Hepatocyte (in vitro differentiated cells): ENCODE results near the gene KATNB1. TPM values are rescaled to one million over a fixed set of nuclear protein-coding genes. Genes with fewer than 3 reads are reported as not detected.

Experiments used
- DNase-seq: peaks from one replicate; pipeline ENCODE4 v3.0.0-alpha.2; 2016; ENCODE audit warnings: low spot score
- H2AFZ ChIP-seq: fragments of 200-600 bp; sonication (generic); 2 replicates; pipeline ENCODE4 v1.6.0; 2016; ENCODE audit warnings: antibody characterized with exemption, mild to moderate bottlenecking
- H3K27ac ChIP-seq: fragments of 200-600 bp; sonication (generic); 2 replicates; pipeline ENCODE4 v1.5.1; 2016; ENCODE audit warnings: mild to moderate bottlenecking
- H3K27me3 ChIP-seq: fragments of 200-600 bp; sonication (generic); 2 replicates; pipeline ENCODE4 v1.6.1; 2016
- H3K36me3 ChIP-seq: fragments of 200-600 bp; sonication (generic); replicated peaks from 2 replicates; pipeline ENCODE4 v1.5.1; 2016; ENCODE audit warnings: low read depth; ENCODE audit not compliant: insufficient read depth
- H3K4me1 ChIP-seq: fragments of 200-600 bp; sonication (generic); 2 replicates; pipeline ENCODE4 v1.5.1; 2016; ENCODE audit warnings: mild to moderate bottlenecking, moderate library complexity; ENCODE audit not compliant: insufficient read depth
- H3K4me2 ChIP-seq: fragments of 200-600 bp; sonication (generic); 2 replicates; pipeline ENCODE4 v1.6.0; 2016
- H3K4me3 ChIP-seq: fragments of 200-600 bp; sonication (generic); 2 replicates; pipeline ENCODE4 v1.5.1; 2016; ENCODE audit warnings: mild to moderate bottlenecking
- H3K79me2 ChIP-seq: fragments of 200-600 bp; sonication (generic); 2 replicates; pipeline ENCODE4 v1.6.0; 2017; ENCODE audit warnings: mild to moderate bottlenecking
- H3K9me2 ChIP-seq: fragments of 200-600 bp; sonication (generic); replicated peaks from 2 replicates; pipeline ENCODE4 v1.6.0; 2017; ENCODE audit warnings: mild to moderate bottlenecking; ENCODE audit not compliant: insufficient read depth
- H3K9me3 ChIP-seq: fragments of 200-600 bp; sonication (generic); 2 replicates; pipeline ENCODE4 v1.5.1; 2016; ENCODE audit warnings: low read depth, mild to moderate bottlenecking
- H4K20me1 ChIP-seq: fragments of 200-600 bp; sonication (generic); 2 replicates; pipeline ENCODE4 v1.6.0; 2016; ENCODE audit warnings: mild to moderate bottlenecking; ENCODE audit not compliant: insufficient read depth, poor library complexity, severe bottlenecking
- EZH2 ChIP-seq: fragments of 200-600 bp; sonication (generic); IDR thresholded peaks from 2 replicates; pipeline ENCODE4 v1.6.1; 2016; ENCODE audit warnings: antibody characterized with exemption, mild to moderate bottlenecking, borderline replicate concordance
- EZH2phosphoT487 ChIP-seq: fragments of 200-600 bp; sonication (generic); IDR thresholded peaks from one replicate; pipeline ENCODE4 v1.6.1; 2018; ENCODE audit warnings: antibody characterized with exemption, mild to moderate bottlenecking, low read depth, moderate library complexity; ENCODE audit not compliant: unreplicated experiment, severe bottlenecking
- whole genome bisulfite sequencing: methylation state at CpG from one replicate; pipeline ENCODE4 v1.1.6; 2016; ENCODE audit warnings: low lambda C conversion rate; ENCODE audit errors: missing lambda C conversion rate; 5-methylcytosine and 5-hydroxymethylcytosine counted together
- polyA plus RNA-seq: library from polyadenylated mRNA; unstranded; fragments of >200 nt; fragmentation: Nextera tagmentation; extraction: Ambion mirVana; gene quantifications from 2 replicates; pipeline ENCODE4 v1.2.1, GENCODE V29; 2016
- total RNA-seq: library from RNA; depleted of rRNA; stranded (reverse); fragments of >200 nt; gene quantifications from 2 replicates; pipeline ENCODE4 v1.2.3, GENCODE V29; 2014
- TF ChIP-seq, protein P1 (sequence below): fragments of 200-600 bp; sonication (generic); IDR thresholded peaks from 2 replicates; pipeline ENCODE4 v1.5.1; 2016; ENCODE audit warnings: antibody characterized with exemption, mild to moderate bottlenecking; ENCODE audit not compliant: poor library complexity

KATNB1 gene
- total and polyA plus RNA-seq, 2 experiments from 2014 or later, result 12.3 to 15.3 TPM

- no peak overlapping the region for H2AFZ ChIP-seq
- WGBS, result 88% methylated on average over 7 of the region's 7 CpGs
- no peaks in the 10 kb centered on the region for H3K79me2 ChIP-seq
- no peak overlapping the region for H3K4me2 ChIP-seq
- no peaks in the 10 kb centered on the region for H3K27me3 ChIP-seq
- TF ChIP-seq EZH2, result no peak
- no peak for TF ChIP-seq EZH2phosphoT487
- TF ChIP-seq, protein P1, sequence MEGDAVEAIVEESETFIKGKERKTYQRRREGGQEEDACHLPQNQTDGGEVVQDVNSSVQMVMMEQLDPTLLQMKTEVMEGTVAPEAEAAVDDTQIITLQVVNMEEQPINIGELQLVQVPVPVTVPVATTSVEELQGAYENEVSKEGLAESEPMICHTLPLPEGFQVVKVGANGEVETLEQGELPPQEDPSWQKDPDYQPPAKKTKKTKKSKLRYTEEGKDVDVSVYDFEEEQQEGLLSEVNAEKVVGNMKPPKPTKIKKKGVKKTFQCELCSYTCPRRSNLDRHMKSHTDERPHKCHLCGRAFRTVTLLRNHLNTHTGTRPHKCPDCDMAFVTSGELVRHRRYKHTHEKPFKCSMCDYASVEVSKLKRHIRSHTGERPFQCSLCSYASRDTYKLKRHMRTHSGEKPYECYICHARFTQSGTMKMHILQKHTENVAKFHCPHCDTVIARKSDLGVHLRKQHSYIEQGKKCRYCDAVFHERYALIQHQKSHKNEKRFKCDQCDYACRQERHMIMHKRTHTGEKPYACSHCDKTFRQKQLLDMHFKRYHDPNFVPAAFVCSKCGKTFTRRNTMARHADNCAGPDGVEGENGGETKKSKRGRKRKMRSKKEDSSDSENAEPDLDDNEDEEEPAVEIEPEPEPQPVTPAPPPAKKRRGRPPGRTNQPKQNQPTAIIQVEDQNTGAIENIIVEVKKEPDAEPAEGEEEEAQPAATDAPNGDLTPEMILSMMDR, result no peak
- DNase-seq, result no peak
- peak overlapping the region; percentile 72 for H3K27ac ChIP-seq
- no peak overlapping the region for H3K4me3 ChIP-seq
- H4K20me1 ChIP-seq, result no peaks in the 10 kb centered on the region
- peaks cover 28% of the 10 kb centered on the region for H3K4me1 ChIP-seq
- no peaks in the 10 kb centered on the region for H3K9me2 ChIP-seq
- no peaks in the 10 kb centered on the region for H3K36me3 ChIP-seq
- H3K9me3 ChIP-seq, result no peaks in the 10 kb centered on the region
Measured at GRCh38 chr16:57699899-57700298, 35.7 kb upstream of the KATNB1 start.

DNA sequence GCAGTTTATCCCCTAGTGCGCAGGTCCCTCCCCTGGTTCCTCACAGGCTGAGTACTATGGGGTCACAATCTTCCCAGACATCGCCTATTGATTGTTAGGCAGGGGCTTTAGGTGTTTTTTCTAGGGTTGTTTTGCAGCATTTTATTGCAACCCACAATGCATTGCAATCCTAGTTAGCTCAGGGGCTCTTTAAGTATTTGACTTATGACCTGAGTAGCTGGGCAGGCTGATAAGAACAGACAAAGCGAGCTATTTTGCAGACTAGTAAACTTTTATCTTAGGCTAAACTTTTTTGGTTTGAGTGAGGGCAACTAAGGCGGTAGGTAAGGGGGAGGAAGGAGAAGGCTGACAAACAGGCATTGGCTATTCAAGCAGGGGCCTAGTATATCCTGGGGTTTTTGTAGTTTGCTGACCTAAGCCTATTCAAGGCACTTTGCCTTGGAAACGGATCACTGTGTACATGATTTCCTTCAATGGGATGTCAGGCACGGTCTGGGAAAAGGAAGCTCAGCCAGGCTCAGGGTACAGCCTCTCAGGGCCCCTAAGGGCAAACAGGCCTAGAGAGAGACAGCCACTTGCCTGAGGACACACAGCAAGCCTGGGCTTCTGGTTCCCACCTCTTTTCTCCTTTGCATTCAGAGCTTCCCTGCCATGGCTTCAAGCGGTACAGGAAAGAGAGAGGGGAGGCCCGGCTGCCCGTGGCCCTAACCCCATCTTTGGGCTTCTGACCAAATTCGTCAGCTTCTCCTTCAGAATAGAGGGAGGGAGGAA, 34.6 kb upstream of the KATNB1 start:
- H4K20me1 ChIP-seq, result no peaks in the 10 kb centered on the region
- H3K27ac ChIP-seq, result peak overlapping the region; percentile 72
- peak; percentile 51 for DNase-seq
- H3K4me2 ChIP-seq, result peak overlapping the region; percentile 9
- WGBS, result 41% methylated on average over 10 of the region's 10 CpGs
- no peak overlapping the region for H3K4me3 ChIP-seq
- no peaks in the 10 kb centered on the region for H3K36me3 ChIP-seq
- H3K79me2 ChIP-seq, result no peaks in the 10 kb centered on the region
- peaks cover 29% of the 10 kb centered on the region for H3K4me1 ChIP-seq
- no peaks in the 10 kb centered on the region for H3K9me2 ChIP-seq
- H3K9me3 ChIP-seq, result no peaks in the 10 kb centered on the region
- no peak overlapping the region for H2AFZ ChIP-seq
- H3K27me3 ChIP-seq, result no peaks in the 10 kb centered on the region
- TF ChIP-seq, protein P1, result no peak
- TF ChIP-seq EZH2phosphoT487 (no peak), EZH2 (no peak)

- no peak overlapping the region for H3K4me2 ChIP-seq
- whole genome bisulfite sequencing, result 79% methylated on average over 23 of the region's 23 CpGs
Measured at GRCh38 chr16:57701759-57702371, 33.7 kb upstream of the KATNB1 start.

More at GRCh38 chr16:57701759-57702371, 33.7 kb upstream of the KATNB1 start:
- TF ChIP-seq, protein P1, result no peak
- TF ChIP-seq EZH2phosphoT487, result no peak
- no peak for TF ChIP-seq EZH2
- Histone ChIP-seq H3K27ac (peak overlapping the region; percentile 72), H4K20me1 (no peaks in the 10 kb centered on the region), H3K4me3 (no peak overlapping the region), H3K36me3 (no peaks in the 10 kb centered on the region), H3K9me2 (no peaks in the 10 kb centered on the region), H3K79me2 (no peaks in the 10 kb centered on the region), H3K9me3 (no peaks in the 10 kb centered on the region), H3K27me3 (no peaks in the 10 kb centered on the region), H3K4me1 (peaks cover 29% of the 10 kb centered on the region), H2AFZ (no peak overlapping the region)
- DNase-seq, result peak; percentile 33
